NB4 (cell line): Measurements from ENCODE around the gene TPBG.

Experiments
- DNase-seq: peaks from one replicate; pipeline ENCODE4 v3.0.0; 2010; ENCODE audit warnings: low read depth
- H3K4me3 ChIP-seq: one replicate; pipeline ENCODE4 v1.5.1; 2011; ENCODE audit warnings: mild to moderate bottlenecking, low read depth, low read length, moderate library complexity
- MYC ChIP-seq: IDR thresholded peaks from 2 replicates; pipeline ENCODE4 v1.6.1; 2011; ENCODE audit warnings: low read depth, low read length
- POLR2A ChIP-seq: IDR thresholded peaks from 2 replicates; pipeline ENCODE4 v1.6.1; 2011; ENCODE audit warnings: mild to moderate bottlenecking; ENCODE audit not compliant: insufficient read length; ENCODE audit errors: extremely low read depth
- TF ChIP-seq, protein P1 (sequence below): IDR thresholded peaks from 2 replicates; pipeline ENCODE4 v1.6.1; 2011; ENCODE audit warnings: low read depth, low read length
- TF ChIP-seq, protein P2 (sequence below): IDR thresholded peaks from one replicate; pipeline ENCODE4 v1.5.1; 2012; ENCODE audit warnings: low read depth, low read length

Gene TPBG

GRCh38 chr6:82397962-82398692, 34.5 kb downstream of the TPBG start:
- no peak overlapping the region for H3K4me3 ChIP-seq
- no peak for DNase-seq
- TF ChIP-seq POLR2A: no peak
- TF ChIP-seq, protein P1, sequence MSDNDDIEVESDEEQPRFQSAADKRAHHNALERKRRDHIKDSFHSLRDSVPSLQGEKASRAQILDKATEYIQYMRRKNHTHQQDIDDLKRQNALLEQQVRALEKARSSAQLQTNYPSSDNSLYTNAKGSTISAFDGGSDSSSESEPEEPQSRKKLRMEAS: no peak
- TF ChIP-seq, protein P2, sequence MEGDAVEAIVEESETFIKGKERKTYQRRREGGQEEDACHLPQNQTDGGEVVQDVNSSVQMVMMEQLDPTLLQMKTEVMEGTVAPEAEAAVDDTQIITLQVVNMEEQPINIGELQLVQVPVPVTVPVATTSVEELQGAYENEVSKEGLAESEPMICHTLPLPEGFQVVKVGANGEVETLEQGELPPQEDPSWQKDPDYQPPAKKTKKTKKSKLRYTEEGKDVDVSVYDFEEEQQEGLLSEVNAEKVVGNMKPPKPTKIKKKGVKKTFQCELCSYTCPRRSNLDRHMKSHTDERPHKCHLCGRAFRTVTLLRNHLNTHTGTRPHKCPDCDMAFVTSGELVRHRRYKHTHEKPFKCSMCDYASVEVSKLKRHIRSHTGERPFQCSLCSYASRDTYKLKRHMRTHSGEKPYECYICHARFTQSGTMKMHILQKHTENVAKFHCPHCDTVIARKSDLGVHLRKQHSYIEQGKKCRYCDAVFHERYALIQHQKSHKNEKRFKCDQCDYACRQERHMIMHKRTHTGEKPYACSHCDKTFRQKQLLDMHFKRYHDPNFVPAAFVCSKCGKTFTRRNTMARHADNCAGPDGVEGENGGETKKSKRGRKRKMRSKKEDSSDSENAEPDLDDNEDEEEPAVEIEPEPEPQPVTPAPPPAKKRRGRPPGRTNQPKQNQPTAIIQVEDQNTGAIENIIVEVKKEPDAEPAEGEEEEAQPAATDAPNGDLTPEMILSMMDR: no peak
- no peak for TF ChIP-seq MYC

DNA sequence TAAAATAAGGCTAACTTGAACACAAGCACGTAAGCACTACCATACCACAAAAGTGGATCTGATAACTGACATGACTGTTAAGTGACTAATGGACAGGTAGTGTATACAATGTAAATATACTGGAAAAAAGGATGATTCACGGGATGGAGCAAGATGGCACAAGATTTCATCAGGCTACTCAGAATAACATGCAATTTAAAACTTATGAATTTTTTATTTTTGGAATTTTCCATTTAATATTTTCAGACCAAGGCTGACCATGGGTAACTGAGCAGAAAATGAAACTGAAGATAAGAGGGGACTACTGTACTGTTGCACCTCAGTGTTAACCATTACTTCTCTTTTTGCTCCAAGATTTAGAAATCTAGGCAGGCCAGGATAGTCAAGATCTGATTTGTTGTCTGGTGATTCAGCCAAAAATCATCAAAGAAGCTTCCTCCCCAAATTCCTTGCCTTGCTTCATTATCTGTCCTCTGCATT, 45.4 kb downstream of the TPBG start:
- TF ChIP-seq, protein P2: no peak
- TF ChIP-seq, protein P1: no peak
- TF ChIP-seq POLR2A (no peak), MYC (no peak)
- no peak for DNase-seq
- H3K4me3 ChIP-seq: no peak overlapping the region

GRCh38 chr6:82410151-82410648, 46.6 kb downstream of the TPBG start:
- TF ChIP-seq, protein P2: no peak
- TF ChIP-seq MYC: no peak
- TF ChIP-seq, protein P1: no peak
- no peak for TF ChIP-seq POLR2A
- DNase-seq: peak; percentile 75
- no peak overlapping the region for H3K4me3 ChIP-seq

- H3K4me3 ChIP-seq: no peak overlapping the region
- DNase-seq: no peak
- TF ChIP-seq, protein P1: no peak
- TF ChIP-seq POLR2A: no peak
- TF ChIP-seq, protein P2: no peak
Observed at GRCh38 chr6:82413868-82414267, 50.3 kb downstream of the TPBG start.

GRCh38 chr6:82415820-82416219, 52.2 kb downstream of the TPBG start:
- H3K4me3 ChIP-seq: no peak overlapping the region
- no peak for TF ChIP-seq MYC
- TF ChIP-seq, protein P1: no peak
- TF ChIP-seq, protein P2: no peak
- no peak for TF ChIP-seq POLR2A
- no peak for DNase-seq
